Stimulated activated CD4-positive, alpha-beta T cell treated with anti-CD3 and anti-CD28 coated beads, Interleukin-12 subunit alpha, Interleukin-12 subunit beta, amount 100 ng/mL, for 48 hours (primary cell): ENCODE results near the gene DENND6B.
A peak's percentile ranks its signal among the peaks of the same experiment; 100 is the strongest.
"Not testable (repeated sequence)": the region's sequence is repeated elsewhere in the genome, so short reads cannot be mapped to it uniquely, and the experiment has no call there.

Experiments used
- DNase-seq, 3 donors: peaks; one replicate each; pipeline ENCODE4 v3.0.0-alpha.2; 2020; ENCODE audit warnings: low read depth in 2 of 3, low spot score in 1 of 3

The DENND6B gene, protein sequence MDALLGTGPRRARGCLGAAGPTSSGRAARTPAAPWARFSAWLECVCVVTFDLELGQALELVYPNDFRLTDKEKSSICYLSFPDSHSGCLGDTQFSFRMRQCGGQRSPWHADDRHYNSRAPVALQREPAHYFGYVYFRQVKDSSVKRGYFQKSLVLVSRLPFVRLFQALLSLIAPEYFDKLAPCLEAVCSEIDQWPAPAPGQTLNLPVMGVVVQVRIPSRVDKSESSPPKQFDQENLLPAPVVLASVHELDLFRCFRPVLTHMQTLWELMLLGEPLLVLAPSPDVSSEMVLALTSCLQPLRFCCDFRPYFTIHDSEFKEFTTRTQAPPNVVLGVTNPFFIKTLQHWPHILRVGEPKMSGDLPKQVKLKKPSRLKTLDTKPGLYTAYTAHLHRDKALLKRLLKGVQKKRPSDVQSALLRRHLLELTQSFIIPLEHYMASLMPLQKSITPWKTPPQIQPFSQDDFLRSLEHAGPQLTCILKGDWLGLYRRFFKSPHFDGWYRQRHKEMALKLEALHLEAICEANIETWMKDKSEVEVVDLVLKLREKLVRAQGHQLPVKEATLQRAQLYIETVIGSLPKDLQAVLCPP

DNA sequence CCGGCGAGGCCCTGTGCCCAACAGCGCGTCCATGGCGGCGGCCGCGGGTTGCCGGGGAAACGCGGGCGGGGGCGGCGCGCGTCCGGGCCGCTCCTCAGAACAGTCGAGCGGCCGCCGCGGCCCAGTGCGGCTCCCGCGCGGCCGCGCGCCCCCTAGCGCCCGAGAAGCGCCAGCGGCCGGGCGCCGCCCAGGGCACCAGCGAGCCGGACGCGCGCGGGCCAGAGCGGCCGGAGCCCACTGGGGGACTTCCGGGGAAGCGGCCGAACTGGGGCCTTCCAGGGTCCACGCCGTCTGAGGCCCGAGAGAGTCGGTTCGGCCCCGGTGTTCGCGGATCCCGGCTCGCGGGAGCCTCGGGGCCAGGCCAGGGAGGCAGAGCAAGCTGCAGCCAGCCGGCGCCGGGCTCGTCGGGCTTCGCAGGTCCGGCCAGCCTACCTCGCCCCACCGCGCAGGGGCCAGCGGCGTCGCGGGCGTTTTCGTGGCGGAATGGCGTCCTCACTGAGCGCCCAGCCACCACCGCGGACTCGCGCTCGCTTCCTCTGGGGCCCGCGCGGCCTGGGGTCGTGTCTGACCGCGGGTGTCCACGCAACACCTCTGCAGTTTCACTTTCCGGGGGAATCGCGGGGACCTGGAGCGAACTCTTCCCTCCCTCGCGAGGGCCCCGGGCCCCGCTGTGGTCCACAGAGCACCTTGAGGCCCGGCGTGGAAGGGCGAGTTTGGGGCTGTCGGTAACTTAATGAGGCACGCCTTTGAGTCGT is at the start of gene DENND6B:
TSS of gene DENND6B (minus strand) at position 57 of the 755 bp plus-strand sequence. CDS start at position 33, 24 bp downstream.
- peak in 2 of 3 donors; percentile 34 to 61 for DNase-seq

DNA sequence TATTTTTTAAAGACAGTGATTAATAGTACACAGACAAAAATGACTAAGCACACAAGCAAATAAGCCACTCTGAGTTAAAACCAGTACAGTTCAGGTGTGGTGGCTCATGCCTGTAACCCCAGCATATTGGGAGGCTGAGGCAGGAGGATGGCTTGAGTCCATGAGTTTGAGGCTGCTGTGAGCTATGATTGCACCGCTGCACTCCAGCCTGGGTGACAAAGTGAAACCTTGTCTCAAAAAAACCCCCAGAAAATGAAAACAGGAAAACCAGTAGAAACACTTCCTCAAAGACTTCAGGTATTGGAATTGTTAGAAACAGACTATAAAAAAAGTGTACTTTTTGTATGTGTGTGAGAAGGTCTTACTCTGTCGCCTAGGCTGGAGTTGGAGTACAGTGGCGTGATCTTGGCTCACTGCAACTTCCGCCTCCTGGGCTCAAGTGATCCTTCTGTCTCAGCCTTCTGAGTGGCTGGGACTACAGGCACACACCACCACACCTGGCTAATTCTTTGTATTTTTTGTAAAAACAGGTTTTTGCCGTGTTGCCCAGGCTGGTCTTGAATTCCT is 49.4 kb upstream of the DENND6B start:
- DNase-seq = no peak

DNA sequence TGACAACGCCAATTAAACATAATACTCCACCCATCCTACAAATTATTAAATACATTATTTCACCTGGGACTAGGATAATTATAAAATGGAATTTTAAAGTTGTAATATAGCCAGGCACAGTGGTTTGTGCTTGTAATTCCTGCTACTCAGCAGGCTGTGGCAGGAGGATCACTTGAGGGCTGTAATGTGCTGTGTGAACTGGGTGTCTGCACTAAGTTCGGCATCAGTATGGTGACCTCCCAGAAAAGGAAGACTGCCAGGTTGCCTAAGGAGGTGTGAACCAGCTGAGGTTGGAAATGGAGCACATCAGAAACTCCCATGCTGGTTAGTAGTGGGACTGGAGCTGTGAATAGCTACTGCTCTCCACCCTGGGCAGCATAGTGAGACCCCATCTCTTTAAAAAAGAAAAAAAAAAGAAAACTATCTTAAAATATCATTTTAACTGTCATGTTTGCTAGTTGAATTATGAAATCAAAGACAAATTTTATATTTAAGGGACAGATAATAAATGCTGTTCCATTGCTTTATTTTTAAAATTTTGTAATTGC is 44.4 kb upstream of the DENND6B start:
- DNase-seq = no peak

DNA sequence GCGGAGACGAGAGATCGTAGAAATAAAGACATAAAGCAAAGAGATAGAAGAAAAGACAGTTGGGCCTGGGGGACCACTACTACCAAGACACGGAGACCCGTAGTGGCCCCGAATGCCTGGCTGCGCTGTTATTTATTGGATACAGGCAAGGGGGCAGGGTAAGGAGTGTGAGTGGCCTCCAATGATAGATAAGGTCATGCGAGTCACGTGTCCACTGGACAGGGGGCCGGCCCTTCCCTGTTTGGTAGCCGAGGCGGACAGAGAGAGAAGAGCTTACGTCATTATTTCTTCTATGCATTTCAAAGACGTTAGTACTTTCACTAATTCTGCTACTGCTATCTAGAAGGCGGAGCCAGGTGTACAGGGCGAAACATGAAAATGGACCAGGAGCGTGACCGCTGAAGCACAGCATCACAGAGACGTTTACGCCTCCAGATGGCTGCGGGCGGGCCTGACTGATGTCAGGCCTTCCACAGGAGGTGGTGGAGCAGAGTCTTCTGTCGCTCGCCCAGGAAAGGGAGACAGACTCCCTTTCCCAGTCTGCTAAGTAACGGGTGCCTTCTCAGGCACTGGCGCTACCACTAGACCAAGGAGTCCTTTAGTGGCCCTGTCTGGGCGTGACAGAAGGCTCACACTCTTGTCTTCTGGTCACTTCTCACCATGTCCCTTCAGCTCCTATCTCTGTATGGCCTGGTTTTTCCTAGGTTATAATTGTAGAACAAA is 41.1 kb upstream of the DENND6B start:
- DNase-seq = no peak

DNA sequence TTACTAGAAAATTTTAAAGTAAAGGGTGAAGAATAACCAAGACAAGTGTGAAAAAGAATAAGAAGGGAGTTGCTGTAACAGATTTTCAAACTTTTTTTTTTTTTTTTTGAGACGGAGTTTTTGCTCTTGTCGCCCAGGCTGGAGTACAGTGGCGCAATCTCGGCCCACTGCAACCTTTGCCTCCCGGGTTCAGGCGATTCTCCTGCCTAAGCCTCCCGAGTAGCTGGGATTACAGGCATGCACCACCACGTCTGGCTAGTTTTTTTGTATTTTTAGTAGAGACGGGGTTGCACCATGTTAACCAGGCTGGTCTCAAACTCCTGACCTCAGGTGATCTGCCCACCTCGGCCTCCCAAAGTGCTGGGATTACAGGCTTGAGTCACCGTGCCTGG is 37.0 kb upstream of the DENND6B start:
- not testable (repeated sequence) for DNase-seq

DNA sequence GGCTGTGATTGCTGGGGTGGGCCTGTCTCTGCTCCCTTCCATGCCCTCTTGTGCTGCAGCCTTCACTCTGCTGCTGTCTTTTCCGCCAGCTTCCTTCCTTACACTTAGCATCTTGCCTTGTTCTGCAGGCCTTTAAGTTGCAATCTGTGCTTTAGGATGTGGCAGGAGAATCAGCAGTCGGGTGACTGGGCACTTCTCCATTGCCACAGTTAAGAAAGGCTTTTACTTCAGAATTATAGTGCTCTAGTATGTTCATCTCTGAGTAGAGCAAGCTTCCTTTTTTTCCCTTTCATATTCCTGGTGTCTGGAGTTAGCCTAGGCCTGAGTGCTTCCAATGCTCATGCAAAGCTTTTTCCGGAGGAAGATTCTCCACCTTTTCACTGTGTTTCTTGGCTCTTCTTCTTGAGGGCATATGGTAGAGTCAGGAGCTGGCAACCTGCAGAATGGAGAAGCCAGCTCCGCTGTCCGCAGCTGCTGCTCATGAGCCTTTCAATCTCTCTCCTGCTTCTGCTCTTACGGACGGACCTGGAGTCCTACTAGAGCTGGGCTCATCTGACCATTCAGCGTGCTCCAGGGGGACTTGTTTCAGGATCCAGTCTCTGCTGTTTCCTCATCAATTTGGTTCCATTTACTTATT is 36.5 kb upstream of the DENND6B start:
- no peak for DNase-seq

DNA sequence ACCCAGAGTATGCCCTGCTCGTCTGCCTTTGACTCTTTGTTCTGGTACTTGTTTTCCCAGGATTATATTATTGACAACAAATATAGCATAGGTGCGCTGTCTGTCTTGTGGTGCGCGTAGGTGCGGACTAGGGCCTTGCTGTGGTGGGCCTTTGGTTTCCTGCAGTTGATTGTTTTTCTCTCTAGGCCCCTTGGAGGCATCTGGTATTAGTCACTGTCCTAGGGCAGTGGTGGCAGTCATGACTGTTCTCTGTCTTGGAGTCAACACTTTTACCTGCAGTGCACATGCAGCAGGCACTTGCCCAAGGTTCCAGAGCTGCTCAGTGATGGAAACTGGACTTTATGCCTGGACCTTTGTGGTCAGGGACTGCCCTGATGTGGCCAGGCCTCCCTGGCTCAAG is 34.9 kb upstream of the DENND6B start:
- DNase-seq = no peak

DNA sequence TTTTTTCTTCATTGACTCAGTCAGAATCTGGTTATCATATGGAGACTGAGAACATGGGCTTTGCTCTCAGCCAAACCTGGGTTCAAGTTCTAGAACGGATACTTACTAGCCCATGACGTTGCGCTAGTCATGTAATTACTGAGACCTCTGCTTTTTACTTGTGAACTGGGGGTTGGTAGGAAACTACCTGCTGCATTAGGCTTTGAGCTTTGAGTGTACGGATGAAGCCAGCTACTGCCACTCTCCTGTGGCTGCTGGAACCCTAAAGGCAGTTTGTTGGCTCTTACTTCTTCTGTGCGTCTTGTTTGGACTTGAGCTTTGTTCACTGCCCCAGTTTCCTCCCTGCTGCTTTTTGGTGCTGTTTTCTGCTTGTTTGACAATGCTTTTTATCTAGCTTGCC is 34.4 kb upstream of the DENND6B start:
- no peak for DNase-seq

DNA sequence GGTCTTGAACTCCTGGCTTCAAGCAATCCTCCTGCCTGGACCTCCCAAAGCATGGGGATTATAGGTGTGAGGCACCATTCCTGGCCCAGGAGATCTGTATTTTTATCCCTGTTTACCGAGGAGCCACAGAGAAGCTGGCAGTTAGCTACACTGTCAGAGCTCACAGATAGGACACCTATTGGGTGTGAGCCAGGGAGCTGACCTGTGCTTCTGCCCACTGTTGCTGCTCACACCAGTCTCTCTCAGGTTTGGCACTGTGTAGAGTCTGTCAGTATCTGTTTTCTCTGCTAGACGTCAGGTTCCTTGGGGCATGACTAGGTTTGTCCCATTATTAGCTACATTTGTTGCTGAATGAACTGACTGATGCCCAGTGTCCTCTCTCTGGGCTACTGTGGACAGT is 33.8 kb upstream of the DENND6B start:
- no peak for DNase-seq

DNA sequence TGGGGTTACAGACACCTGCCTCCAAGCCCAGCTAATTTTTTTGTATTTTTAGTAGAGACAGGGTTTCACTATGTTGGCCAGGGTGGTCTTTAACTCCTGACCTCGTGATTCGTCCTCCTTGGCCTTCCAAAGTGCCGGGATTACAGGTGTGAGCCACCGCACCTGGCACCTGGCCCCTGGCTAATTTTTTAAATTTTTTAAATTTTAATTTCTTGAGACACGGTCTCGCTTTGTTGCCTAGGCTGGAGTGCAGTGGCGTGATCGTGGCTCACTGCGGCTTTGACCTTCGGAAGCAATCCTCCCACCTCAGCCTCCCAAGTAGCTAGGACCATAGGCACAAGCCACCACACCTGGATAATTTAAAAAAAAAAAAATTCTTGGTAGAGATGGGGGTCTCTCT is 30.9 kb upstream of the DENND6B start:
- DNase-seq = no peak

DNA sequence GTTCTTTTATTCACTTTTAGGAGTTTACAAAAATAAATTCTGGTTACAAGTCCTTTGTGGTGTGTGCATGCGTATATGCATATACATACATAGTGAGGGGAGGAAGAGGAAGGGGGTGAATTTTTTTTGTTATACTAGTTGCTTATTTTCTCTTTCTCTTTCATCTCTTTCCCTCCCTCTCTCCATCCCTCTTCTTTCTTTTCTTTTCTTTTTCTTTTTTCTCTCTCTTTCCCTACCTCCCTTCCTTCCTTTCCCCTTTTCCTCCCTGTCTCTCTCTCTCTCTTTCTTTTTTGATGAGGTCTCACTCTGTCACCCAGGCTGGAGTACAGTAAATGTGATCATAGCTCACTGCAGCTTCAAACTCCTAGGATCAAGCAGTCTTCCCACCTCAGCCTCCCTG is 30.4 kb upstream of the DENND6B start:
- no peak for DNase-seq

DNA sequence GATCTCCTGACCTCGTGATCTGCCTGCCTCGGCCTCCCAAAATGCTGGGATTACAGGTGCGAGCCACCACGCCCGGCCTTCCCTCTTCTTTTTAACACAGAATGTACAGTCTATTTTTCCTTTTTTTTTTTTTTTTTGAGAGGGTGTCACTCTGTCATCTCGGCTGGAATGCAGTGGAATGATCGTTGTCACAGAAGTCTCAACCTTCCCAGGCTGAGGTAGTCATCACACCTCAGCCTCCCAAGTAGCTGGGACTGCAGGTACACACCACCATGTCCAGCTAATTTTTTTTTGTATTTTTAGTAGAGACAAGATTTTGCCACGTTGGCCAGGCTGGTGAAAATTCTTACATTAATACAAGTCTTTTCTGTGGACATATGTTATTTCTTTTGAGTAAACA is 29.4 kb upstream of the DENND6B start:
- DNase-seq = no peak

DNA sequence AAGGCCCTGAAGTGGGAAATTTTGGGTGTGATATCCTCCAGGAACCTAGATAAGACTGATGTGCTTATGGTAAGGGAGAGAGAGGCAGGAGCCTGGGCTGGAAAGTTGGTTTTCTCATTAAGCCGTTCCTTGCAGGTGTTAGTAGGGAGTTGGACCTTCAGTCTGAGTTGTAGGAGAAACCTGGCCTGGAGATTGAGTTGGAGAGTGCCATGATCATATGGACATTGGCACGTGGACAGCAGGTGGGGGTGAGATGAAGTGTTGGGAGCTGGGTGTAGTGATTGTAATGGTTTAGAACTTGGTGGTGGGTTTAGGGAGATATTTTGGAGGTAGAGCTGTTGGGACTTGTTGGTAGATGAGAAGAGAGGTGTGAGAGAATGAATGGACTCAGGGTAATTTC is 21.2 kb upstream of the DENND6B start:
- no peak for DNase-seq

DNA sequence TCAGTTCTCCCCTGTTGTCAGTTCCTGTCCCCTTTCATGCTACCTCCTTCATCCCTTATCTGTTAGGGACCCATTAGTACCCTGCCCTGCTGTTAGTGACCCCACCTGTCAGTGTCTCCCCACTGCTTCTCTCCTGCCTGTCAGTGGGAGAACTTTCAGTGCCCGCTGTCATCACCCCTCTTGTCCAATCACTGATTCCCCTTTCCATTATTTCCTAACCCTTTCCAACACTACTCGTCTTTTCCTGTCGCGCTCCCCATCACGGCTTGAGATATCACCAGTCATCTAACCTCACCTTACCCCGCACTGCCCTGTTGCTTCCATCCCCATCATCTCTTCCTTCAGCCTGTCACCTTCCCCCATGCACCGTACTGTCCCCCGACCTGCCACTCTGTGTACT is 20.3 kb upstream of the DENND6B start:
- no peak for DNase-seq

DNA sequence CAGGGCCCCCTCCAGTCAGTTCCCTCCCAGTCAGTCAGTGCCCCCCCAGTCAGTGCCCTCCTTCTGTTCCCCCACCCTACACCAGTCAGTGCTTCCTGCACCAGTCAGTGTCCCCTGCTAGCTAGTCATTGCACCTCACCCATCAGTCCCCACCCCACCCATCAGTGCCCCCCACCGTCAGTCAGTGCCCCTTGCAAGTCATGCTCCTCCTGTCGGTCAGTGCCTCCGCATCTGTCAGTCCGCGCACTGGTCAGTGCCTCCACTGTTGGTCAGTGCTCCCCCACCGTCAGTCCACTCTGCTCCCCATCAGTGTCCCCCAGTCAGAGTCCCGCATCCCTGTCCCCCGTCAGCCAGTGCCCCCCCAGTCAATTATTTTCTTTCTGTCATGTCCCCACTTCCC is 19.7 kb upstream of the DENND6B start:
- no peak for DNase-seq

DNA sequence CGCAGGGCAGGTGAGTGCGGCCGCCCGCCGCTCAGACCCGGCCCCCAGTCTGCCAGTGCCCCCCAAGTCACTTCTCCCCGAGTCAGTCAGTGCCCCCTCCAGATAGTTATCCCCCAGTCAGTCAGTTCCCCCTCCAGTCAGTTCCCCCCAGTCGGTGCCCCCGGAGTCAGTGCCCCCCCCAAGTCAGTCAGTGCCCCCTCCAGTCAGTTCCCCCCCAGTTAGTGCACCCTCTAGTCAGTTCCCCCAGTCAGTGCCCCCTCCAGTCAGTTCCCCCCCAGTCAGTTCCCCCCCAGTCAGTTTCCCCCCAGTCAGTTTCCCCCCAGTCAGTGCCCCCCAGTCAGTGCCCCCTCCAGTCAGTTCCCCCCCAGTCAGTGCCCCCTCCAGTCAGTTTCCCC is 16.7 kb upstream of the DENND6B start:
- no peak for DNase-seq

DNA sequence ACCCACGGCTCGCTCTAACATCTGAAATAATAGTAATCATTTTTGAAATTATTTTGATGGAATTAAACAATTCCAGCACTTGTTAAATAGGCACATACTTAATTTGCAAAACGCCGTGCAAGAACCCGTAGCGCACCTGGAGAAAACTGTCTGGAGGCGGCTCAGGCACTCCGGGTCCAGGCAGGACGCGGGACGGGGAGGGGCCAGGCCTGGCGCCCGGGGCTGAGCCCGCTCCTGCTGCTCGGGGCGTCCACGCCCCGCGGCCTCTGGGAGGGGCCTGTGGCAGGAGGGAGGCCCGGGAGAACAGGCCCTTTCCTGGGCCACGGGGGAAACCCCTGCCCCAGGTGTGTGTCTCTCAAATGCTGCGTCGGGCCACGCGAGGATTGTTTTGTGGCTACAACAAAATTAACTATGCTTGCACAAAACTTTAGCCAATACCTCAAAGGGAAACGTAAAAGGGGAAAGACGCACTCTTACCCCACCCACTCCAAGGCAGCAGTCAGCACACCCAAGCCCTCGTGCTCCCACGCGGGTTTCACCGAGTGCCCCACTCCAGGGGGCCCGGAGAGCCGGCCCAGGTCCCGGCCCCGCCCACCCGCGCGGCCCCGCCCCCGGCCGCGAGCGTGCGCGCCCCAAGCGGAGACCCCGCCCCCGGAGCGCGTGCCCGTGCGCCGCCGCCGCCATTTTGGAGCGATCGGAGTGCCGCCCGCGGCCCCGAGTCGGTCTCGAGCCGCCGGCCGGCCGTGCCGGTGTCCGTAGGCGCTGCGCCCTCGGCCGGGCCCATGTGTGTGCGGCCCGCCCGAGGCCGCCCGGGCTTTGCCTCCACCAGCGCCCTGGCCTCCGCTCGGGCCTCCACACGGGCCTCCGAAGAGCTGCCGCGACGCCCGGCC is 16.1 kb upstream of the DENND6B start, which contains the start of gene PPP6R2:
TSS of gene PPP6R2 (plus strand) at position 677 of the 890 bp plus-strand sequence. CDS start 50,582 bp downstream, outside the sequence.
- DNase-seq = peak; percentile 76 to 87 (median 87)

DNA sequence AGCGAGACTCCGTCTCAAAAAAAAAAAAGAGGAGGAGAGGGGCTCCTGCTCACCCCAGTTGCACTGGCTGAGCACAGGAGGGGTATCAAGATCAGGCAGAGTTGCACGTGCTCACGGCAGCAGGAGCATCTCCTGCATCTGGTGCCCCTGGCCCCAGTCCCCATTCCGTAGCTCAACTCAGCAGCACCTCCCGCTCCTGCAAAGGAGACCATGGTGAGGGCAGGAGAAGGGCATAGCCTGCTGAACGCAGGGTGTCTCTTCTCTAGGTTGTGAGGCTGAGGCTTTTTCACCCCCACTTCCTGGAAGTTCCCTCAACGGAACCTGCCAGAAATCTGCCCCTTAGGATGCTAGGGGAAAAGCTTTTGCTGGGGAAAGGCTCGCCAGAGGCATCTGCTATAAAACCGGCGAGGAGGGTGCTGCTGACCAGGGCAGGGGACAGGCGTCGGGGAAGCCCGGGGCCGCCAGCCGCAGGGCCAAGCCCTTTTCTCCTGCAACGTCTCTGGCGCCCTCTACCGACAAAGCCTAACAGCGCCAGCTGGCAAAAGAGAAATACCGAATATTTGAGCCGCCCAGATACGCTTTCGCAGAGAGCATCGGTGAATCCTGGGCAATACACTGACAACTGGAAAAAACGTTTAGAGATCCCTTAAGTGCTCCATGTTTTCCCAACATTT is 15.3 kb upstream of the DENND6B start:
- DNase-seq = peak; percentile 79 to 93 (median 85)
